Motor neuron (in vitro differentiated cells): ENCODE measurements around the gene LOC101059915.
A peak's percentile ranks its signal among the peaks of the same experiment; 100 is the strongest.
"Not testable (repeated sequence)": the region's sequence is repeated elsewhere in the genome, so short reads cannot be mapped to it uniquely, and the experiment has no call there.

ENCODE experiments used
- ATAC-seq, 8 experiments: fragments of 200-7000 bp; cut with Tn5 transposase; replicated peaks in 6 of 8; 2 replicates each; pipeline ENCODE4 v1.8.0; 2021; ENCODE audit warnings: mild to moderate bottlenecking in 8 of 8, moderate library complexity in 8 of 8
- H3K27ac ChIP-seq, 2 donors: fragments of 250-450 bp; sonication (Bioruptor Pico); 2 replicates each; pipeline ENCODE4 v1.9.0; 2021; ENCODE audit warnings: antibody characterized with exemption in 2 of 2, mild to moderate bottlenecking in 2 of 2, moderate library complexity in 1 of 2
- H3K4me1 ChIP-seq, 2 donors: fragments of 250-450 bp; sonication (Bioruptor Pico); replicated peaks in 1 of 2; 2 replicates each; pipeline ENCODE4 v1.6.1; 2021; ENCODE audit warnings: antibody characterized with exemption in 2 of 2, mild to moderate bottlenecking in 2 of 2, moderate library complexity in 1 of 2
- H3K4me3 ChIP-seq, 5 donors: fragments of 250-450 bp; sonication (Bioruptor Pico); 2 replicates each; pipeline ENCODE4 v1.9.0; 2021; ENCODE audit warnings: antibody characterized with exemption in 5 of 5, mild to moderate bottlenecking in 5 of 5, moderate library complexity in 4 of 5
- WGBS, 10 experiments: fragments of 450-650 bp; shearing (Covaris generic); methylation state at CpG; one replicate each; pipeline ENCODE4 v1.0.0; 2022; 5-methylcytosine and 5-hydroxymethylcytosine counted together
- in situ Hi-C, 9 experiments: fragments of 400-800 bp; cut with MboI; loops; one replicate each; pipeline ENCODE4 v1.15.0; 2021; ENCODE audit warnings: low sequenced_read_pairs in 9 of 9, low pct_unique_long_range_greater_than_20kb in 2 of 9; ENCODE audit not compliant: unreplicated experiment in 9 of 9

Gene LOC101059915

GRCh38 chrX:71653344-71653743, 14.0 kb upstream of the LOC101059915 start:
- ATAC-seq = no peak
- Histone ChIP-seq H3K4me3 (no peak overlapping the region), H3K27ac (no peak overlapping the region), H3K4me1 (no peaks in the 10 kb centered on the region)
- 80 to 89% methylated on average over 1 to 2 of the region's 2 CpGs; no CpG with 5 or more reads in 8 of the 10 experiments for WGBS, 10 experiments
- in situ Hi-C loops = no loop called here

GRCh38 chrX:71657267-71657666, 10.1 kb upstream of the LOC101059915 start:
- in situ Hi-C loops = no loop called here
- ATAC-seq = no peak
- WGBS, 10 experiments = 42 to 75% methylated on average over 2 to 3 of the region's 4 CpGs; no CpG with 5 or more reads in 8 of the 10 experiments
- no peak overlapping the region for H3K27ac ChIP-seq
- no peaks in the 10 kb centered on the region for H3K4me1 ChIP-seq
- H3K4me3 ChIP-seq = no peak overlapping the region

- H3K27ac ChIP-seq = no peak overlapping the region
- in situ Hi-C loops = no loop called here
- H3K4me1 ChIP-seq = no peaks in the 10 kb centered on the region
- 30 to 100% (median 59%) methylated on average over 1 to 3 of the region's 3 CpGs; no CpG with 5 or more reads in 6 of the 10 experiments for WGBS, 10 experiments
- H3K4me3 ChIP-seq = no peak overlapping the region
- ATAC-seq = no peak
Observed at GRCh38 chrX:71659342-71659741, 8.0 kb upstream of the LOC101059915 start.

- in situ Hi-C loops = no loop called here
- H3K4me3 ChIP-seq = no peak overlapping the region
Observed at GRCh38 chrX:71659959-71660358, 7.4 kb upstream of the LOC101059915 start.

GRCh38 chrX:71660562-71661416, 6.6 kb upstream of the LOC101059915 start:
- H3K4me1 ChIP-seq = no peaks in the 10 kb centered on the region
- no peak overlapping the region for H3K4me3 ChIP-seq
- in situ Hi-C loops = no loop called here
- WGBS, 10 experiments = 36% methylated on average over 3 of the region's 22 CpGs; no CpG with 5 or more reads in 9 of the 10 experiments
- ATAC-seq = no peak
- no peak overlapping the region for H3K27ac ChIP-seq

More at GRCh38 chrX:71659959-71660358, 7.4 kb upstream of the LOC101059915 start:
- no CpG with 5 or more reads among the region's 6 CpGs for WGBS, 10 experiments
- Histone ChIP-seq H3K4me1 (no peaks in the 10 kb centered on the region), H3K27ac (no peak overlapping the region)
- no peak for ATAC-seq

GRCh38 chrX:71661919-71662318, 5.4 kb upstream of the LOC101059915 start:
- Histone ChIP-seq H3K27ac (no peak overlapping the region), H3K4me3 (no peak overlapping the region), H3K4me1 (no peaks in the 10 kb centered on the region)
- no peak for ATAC-seq
- WGBS, 10 experiments = 60% methylated on average over 1 of the region's 12 CpGs; no CpG with 5 or more reads in 9 of the 10 experiments
- in situ Hi-C loops = no loop called here

GRCh38 chrX:71662654-71663053, 4.7 kb upstream of the LOC101059915 start:
- in situ Hi-C loops, H3K27ac ChIP-seq, H3K4me1 ChIP-seq, ATAC-seq, H3K4me3 ChIP-seq: not testable (repeated sequence)
- WGBS, 10 experiments = no CpG with 5 or more reads among the region's 11 CpGs

GRCh38 chrX:71663238-71663637, 4.1 kb upstream of the LOC101059915 start:
- H3K4me1 ChIP-seq, ATAC-seq, H3K27ac ChIP-seq, in situ Hi-C loops, H3K4me3 ChIP-seq: not testable (repeated sequence)
- 29 to 53% methylated on average over 1 to 2 of the region's 8 CpGs; no CpG with 5 or more reads in 8 of the 10 experiments for WGBS, 10 experiments

- H3K4me1 ChIP-seq, H3K4me3 ChIP-seq, in situ Hi-C loops, H3K27ac ChIP-seq: not testable (repeated sequence)
- ATAC-seq = peak in 3 of 8 experiments; percentile 57 to 93 (median 60)
- WGBS, 10 experiments = 63% methylated on average over 4 of the region's 8 CpGs; no CpG with 5 or more reads in 9 of the 10 experiments
Observed at GRCh38 chrX:71664202-71664601, 3.1 kb upstream of the LOC101059915 start.

- in situ Hi-C loops = no loop called here
- no peaks in the 10 kb centered on the region for H3K4me1 ChIP-seq
- ATAC-seq = peak in 1 of 8 experiments; percentile 66
- no peak overlapping the region for H3K4me3 ChIP-seq
- no peak overlapping the region for H3K27ac ChIP-seq
- WGBS, 10 experiments = 82% methylated on average over 4 of the region's 16 CpGs; no CpG with 5 or more reads in 9 of the 10 experiments
Observed at GRCh38 chrX:71664889-71665491, 2.4 kb upstream of the LOC101059915 start.

GRCh38 chrX:71665747-71666146, 1.6 kb upstream of the LOC101059915 start:
- ATAC-seq = no peak
- WGBS, 10 experiments = 32 to 50% methylated on average over 2 to 3 of the region's 10 CpGs; no CpG with 5 or more reads in 8 of the 10 experiments
- in situ Hi-C loops = no loop called here
- Histone ChIP-seq H3K4me1 (no peaks in the 10 kb centered on the region), H3K4me3 (no peak overlapping the region), H3K27ac (no peak overlapping the region)

- Histone ChIP-seq H3K4me3 (no peak overlapping the region), H3K27ac (no peak overlapping the region), H3K4me1 (no peaks in the 10 kb centered on the region)
- ATAC-seq = no peak
- 63% methylated on average over 15 of the region's 48 CpGs; no CpG with 5 or more reads in 9 of the 10 experiments for WGBS, 10 experiments
- in situ Hi-C loops = no loop called here
Observed at GRCh38 chrX:71666240-71667223, 814 bp upstream of the LOC101059915 start.

- Histone ChIP-seq H3K27ac (no peak overlapping the region), H3K4me1 (no peaks in the 10 kb centered on the region), H3K4me3 (no peak overlapping the region)
- no peak for ATAC-seq
- WGBS, 10 experiments = 81 to 82% methylated on average over 5 of the region's 16 CpGs; no CpG with 5 or more reads in 8 of the 10 experiments
- in situ Hi-C loops = no loop called here
Observed at GRCh38 chrX:71668248-71668595, 876 bp downstream of the LOC101059915 start.
